ENCODE measurements around the gene KHDC1.
"Not testable (repeated sequence)": the region's sequence is repeated elsewhere in the genome, so short reads cannot be mapped to it uniquely, and the experiment has no call there.

KHDC1 gene

GRCh38 chr6:73250016-73250415 is 13.0 kb downstream of the KHDC1 start:
- DNase-seq (ENCODE audit: low read depth in 2 of 2), result no peak

GRCh38 chr6:73248192-73248903 is 14.6 kb downstream of the KHDC1 start:
- no peak for DNase-seq (ENCODE audit: low read depth in 2 of 2)

DNA sequence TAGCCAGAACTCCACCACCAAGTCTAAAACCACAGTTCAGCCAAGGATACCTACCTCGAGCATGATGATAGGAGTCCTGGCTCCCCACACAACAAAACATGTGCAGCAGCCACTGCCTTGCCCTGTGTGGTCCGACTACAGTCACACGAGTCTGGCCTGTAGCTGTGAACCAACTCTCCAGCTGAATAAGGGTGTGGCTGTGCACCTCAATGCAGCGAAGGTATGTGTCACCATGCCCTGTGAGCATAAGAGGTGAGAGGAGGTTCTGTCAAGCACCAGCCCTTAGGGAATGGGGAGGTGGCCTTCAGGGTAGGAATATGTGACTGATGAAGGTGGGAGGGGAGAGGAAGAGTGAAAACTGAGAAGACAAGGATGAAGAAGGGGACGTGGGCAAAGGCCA is 21.0 kb downstream of the KHDC1 start:
- no peak for DNase-seq (ENCODE audit: low read depth in 2 of 2)

DNA sequence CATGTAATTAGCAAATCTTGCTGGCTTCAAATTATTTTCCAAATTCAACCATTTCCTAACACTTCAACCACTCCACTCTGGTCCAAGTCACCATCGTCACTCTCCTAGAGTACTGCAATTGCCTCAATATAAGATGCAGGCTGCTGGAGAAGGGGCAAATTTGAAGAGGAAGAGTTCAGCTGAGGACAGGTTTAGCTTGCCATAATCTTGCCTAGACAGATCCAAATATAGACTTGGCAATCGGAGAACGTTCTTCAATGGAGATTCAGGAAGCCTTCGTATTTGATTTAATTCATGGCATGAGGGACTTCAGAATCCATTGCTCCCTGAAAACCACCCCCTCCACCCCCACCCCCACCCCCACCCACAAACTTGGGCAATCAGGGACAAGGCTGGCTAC is 22.3 kb downstream of the KHDC1 start:
- DNase-seq (ENCODE audit: low read depth in 2 of 2), result no peak

DNA sequence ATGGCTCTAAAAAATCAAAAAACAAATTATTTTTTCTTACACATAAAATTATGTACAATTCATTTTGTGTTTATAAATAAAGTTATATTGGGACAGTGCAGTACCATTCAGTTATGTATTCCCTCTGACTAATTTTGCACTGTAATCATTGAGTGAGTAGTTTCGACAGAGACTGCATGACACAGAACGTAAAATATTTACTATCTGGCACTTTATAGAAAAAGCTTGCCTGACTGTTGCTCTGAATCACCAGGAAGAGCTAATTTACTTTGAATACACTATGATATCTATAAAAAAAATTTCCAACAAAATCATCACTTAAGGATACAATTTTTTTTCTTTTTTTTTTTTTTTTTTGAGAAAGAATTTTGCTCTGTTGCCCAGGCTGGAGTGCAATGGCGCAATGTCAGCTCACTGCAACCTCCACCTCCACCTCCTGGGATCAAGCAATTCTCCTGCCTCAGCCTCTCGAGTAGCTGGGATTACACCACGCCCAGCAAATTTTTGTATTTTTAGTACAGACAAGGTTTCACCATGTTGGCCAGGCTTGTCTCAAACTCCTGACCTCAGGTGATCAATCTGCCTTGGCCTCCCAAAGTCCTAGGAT is 26.7 kb downstream of the KHDC1 start:
- no peak for DNase-seq (ENCODE audit: low read depth in 2 of 2)

GRCh38 chr6:73234733-73235132 is 28.3 kb downstream of the KHDC1 start:
- no peak for DNase-seq (ENCODE audit: low read depth in 2 of 2)

- DNase-seq (ENCODE audit: low read depth in 2 of 2), result not testable (repeated sequence)
Observed at GRCh38 chr6:73233971-73234370, 29.0 kb downstream of the KHDC1 start.

- no peak for DNase-seq (ENCODE audit: low read depth in 2 of 2)
Observed at GRCh38 chr6:73233048-73233447, 29.9 kb downstream of the KHDC1 start.

DNA sequence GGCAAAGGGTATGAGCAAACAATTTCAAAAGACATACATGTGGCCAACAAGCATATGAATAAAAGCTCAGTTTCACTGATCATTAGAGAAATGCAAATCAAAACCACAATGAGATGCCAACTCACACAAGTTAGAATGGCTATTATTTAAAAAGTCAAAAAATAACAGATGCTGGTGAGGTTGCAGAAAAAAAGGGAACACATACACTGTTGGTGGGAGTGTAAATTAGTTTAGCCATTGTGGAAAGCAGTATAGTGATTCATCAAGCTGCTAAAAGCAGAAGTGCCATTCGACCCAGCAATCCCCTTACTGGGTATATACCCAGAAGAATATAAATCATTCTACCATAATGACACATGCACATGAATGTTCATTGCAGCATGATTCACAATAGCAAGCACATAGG is 31.0 kb downstream of the KHDC1 start:
- DNase-seq (ENCODE audit: low read depth in 2 of 2), result no peak

GRCh38 chr6:73227606-73228255 is 35.3 kb downstream of the KHDC1 start:
- no peak for DNase-seq (ENCODE audit: low read depth in 2 of 2)

DNA sequence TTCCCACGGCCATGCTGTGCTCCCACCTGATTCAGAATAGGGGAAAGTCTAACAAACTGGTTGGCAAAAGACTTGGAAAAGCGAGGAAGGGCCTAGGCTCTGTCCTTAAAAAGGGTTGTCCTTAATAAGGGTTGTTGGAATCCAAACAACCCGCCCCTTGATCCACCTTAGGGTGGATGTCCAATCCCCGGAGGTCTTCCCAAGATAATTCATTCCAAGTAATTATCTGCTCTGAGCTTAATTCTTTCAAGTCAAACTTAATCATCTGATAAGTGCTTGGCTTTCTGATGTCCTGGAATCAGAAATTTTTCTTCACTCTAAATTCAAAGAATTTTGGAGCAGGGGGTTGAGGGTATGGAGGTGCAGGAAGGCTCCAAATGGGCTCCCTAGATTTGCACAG is 37.6 kb downstream of the KHDC1 start, which contains the start of gene KHDC1L:
TSS of gene KHDC1L (minus strand) at position 101 of the 400 bp plus-strand sequence. CDS start at position 13, 88 bp downstream.
- no peak for DNase-seq (ENCODE audit: low read depth in 2 of 2)

DNA sequence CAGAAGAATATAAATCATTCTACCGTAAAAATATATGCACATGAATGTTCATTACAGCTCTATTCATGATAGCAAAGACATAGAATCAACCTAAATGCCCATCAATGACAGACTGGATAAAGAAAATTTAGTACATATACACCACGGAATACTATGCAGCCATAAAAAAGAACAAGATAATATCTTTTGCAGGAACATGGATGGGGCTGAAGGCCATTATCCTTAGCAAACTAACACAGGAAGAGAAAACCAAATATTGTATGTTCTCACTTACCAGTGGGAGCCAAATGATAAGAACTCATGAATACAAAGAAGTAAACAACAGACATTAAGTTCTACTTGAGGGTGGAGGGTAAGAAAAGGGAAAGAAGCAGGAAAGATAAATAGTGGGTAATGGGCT is 46.1 kb downstream of the KHDC1 start:
- DNase-seq (ENCODE audit: low read depth in 2 of 2), result no peak

DNA sequence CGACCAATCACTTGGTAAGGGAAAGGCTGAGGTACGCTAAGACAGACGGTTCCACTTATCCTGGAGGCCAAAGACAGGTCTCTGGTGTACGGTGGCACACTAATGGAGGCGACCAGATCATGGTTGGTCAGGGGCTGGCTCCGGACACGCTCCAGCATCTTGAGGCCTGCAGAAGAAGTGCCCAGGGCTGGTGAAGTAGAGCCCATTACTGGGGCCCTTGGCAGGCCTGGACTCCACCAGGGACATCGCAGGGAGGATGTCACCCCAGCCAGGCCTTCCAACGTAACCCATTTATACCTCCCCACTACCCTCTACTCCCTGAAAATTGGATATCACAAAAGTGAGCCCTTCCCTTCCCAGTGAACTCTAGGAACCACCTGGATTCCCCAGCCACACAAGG is 53.9 kb downstream of the KHDC1 start:
- DNase-seq (ENCODE audit: low read depth in 2 of 2), result no peak

DNA sequence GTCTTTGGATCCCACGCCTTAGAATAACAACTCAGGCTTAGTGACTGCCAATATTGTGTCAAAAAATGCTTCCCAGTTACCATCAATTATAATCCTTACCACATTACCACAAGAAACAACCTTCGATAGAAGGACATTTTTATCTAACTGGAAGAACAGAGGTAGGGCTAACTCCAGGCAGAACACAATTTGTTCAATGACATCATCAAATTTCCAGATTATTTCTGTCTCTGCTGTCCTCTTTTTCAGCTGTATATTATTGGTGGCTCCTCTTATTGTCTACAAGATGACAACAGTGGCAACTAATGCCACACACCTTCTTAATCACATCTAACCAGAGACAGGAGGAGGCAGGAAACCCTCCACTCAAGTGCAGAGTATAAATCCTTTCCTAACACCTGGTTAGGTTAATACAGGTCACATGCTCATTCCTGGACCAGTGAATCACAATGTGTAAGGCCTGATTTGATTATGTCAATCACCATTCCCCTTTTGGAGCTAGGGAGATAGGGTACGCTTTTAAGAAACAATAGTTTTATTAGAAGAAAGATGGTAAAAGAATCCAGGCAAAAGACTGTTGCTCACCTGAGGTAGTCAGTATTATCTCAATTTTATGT is 55.7 kb downstream of the KHDC1 start:
- no peak for DNase-seq (ENCODE audit: low read depth in 2 of 2)

DNA sequence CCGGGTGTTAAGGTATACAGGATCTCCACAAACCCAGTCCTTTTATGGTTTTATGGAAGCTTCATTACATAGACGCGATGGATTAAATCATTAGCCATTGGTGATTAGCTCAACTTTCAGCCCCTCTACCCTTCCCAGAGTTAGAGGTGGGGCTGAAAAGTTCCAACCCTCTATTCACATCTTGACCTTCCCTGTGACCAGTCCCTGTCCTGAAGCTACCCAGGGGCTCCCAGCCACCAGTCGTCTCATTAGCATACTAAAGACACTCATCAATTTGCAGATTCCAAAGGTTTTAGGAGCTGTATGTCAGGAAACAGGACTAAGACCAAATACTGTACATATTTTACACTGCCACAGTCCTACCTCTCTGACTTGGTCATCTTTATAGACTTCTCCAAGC is 58.7 kb downstream of the KHDC1 start:
- DNase-seq (ENCODE audit: low read depth in 2 of 2), result no peak

- DNase-seq (ENCODE audit: low read depth in 2 of 2), result no peak
Observed at GRCh38 chr6:73203098-73203497, 59.9 kb downstream of the KHDC1 start.

DNA sequence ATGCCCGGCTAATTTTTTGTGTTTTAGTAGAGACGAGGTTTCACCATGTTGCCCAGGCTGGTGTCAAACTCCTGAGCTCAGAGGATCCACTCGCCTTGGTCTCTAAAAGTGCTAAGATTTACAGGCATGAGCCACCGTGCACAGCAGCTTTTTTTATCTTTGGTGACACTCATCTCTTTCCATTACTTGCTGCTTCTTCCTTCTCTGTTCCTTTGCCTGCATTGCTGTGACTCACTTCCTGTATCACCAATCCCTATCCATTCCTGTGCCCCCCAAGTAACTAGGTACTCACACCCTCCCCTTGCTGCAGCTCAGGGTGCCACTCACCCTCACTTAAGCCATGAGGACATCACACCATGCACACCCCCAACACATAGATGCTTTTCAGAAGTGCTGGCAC is 62.3 kb downstream of the KHDC1 start:
- DNase-seq (ENCODE audit: low read depth in 2 of 2), result no peak

DNA sequence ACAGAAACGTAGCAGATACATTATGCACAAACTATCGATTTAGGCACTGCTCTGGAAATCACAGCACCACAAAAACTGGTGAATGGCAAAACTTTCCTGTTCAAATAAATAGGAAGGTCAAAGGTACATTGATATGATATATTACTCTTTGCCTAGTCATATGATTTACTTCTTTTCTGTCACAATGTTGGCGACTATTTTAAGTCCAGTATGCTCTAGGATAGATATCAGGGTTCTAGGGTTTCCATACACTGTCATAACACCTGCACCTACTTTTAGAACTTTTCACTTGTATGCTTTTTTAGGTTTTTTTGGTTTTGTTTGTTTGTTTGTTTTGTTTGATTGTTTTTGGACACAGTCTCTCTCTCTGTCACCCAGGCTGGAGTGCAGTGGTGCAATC is 62.7 kb downstream of the KHDC1 start:
- no peak for DNase-seq (ENCODE audit: low read depth in 2 of 2)

DNA sequence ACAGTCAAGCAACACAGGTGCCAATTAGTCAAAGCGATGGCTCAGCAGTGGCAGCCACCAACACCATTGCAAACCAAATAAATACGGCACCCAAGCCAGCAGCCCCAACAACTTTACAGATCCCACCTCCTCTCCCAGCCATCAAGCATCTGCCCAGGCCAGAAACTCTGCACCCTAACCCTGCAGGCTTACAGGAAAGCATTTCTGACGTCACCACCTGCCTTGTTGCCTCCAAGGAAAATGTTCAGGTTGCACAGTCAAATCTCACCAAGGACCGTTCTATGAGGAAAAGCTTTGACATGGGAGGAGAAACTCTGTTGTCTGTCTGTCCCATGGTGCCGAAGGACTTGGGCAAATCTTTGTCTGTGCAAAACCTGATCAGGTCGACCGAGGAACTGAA is 68.3 kb downstream of the KHDC1 start:
- DNase-seq (ENCODE audit: low read depth in 2 of 2), result no peak

DNA sequence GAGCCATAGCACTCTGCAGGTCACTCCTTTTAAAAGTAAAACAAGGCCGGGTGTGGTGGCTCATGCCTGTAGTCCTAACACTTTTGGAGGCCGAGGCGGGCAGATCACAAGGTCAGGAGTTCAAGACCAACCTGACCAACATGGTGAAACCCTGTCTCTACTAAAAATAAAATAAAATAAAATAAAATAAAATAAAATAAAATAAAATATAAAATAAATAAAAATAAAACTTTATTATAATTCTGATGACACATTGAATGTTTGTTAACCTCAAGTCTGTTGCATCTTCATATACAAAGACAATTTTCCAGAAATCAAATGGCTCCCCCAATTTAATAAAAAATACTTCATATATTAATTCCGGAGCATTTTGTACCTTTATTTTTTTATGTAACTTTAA is 69.7 kb downstream of the KHDC1 start:
- DNase-seq (ENCODE audit: low read depth in 2 of 2), result not testable (repeated sequence)

Measured in stimulated activated CD8-positive, alpha-beta memory T cell treated with anti-CD3 and anti-CD28 coated beads, Interleukin-7, amount 100 ng/mL, for 1 hour (primary cell).